ENCODE measurements around the gene EFL1.

The EFL1 gene

DNA sequence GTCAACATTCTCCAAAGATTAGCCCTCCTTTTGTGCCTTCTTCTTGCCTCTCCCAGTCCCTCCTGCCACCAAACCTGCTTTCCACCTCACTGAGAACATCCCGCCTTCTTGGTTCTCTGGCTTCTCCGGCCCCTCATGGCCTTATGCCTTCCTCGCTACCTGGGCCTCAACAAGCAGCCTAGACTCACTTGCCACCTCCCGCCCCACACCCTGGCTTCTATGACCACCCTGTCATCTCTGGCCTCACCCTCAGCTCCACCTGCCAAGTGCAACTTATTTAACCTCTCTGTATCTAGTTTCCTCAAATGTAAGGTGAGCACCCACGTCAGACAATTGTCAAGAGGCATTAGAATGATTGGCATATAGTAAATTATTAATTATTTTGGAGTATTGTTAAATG lies 147.9 kb downstream of the EFL1 start:
- DNase-seq = no peak

DNA sequence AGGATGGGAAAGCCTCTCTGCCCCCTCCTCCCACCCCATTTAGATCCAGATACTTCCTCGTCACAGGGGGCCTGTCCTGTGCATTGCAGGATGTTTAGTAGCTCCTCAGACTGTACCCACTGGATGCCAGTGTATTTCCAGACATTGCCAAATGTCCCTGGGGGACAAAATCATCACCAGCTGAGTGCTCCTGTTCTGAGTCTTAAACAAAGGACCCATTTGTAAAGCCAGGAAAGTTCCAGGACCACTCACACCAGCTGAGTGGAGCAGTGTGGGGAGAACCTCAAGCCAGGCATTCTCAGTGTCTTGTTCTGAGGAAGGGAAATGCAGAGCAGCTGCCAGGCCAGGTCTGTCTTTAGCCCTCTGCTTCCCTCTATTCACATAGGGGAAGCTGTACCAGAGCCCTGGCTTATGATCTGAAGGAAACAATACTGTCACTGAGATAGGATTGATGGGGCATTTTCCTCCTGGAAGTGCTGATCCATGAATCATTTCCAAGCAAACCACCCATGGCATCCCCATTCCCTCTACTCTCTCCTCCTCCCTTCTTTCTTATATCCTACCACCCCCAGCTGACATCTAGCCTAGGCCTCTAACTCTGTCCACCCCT lies 149.3 kb downstream of the EFL1 start:
- DNase-seq = no peak

DNA sequence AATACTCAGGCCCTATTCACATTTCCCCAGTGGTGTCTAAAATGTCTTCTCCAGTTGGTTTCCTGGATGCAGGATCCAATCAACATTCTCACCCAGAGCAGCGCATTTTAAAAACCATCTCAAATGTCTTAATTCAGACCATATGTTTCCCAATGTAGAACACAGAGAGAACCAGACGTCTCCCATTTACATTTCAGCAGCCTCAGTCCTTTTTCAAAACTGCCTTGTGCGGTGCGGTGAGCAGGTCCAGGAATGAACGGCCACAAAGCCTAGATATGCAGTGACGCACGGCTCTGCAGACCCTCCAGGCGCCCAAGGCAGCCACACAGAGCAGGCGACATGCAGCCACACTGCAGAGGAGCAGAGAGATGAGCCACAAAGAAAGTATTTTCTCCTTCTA lies 150.6 kb downstream of the EFL1 start:
- DNase-seq = no peak

DNA sequence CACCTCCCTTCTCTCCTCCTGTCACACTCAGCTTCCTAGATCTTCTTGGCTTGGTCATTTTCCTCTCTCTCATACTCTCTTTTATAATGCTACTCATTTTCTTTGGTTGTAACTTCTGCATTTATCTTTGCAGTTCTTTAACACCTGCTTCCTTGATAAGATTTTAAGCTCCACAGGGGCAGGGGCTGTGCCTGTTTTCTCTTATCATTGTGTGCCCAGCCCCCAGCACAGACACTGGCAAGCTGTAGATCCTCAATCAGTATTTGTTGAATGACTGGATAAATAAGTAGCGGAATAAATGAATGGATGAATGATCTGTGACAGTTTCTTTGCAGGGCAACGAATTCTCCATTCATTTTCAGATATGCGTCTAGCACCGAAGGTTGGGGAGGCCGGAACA lies 152.4 kb downstream of the EFL1 start:
- DNase-seq = no peak

DNA sequence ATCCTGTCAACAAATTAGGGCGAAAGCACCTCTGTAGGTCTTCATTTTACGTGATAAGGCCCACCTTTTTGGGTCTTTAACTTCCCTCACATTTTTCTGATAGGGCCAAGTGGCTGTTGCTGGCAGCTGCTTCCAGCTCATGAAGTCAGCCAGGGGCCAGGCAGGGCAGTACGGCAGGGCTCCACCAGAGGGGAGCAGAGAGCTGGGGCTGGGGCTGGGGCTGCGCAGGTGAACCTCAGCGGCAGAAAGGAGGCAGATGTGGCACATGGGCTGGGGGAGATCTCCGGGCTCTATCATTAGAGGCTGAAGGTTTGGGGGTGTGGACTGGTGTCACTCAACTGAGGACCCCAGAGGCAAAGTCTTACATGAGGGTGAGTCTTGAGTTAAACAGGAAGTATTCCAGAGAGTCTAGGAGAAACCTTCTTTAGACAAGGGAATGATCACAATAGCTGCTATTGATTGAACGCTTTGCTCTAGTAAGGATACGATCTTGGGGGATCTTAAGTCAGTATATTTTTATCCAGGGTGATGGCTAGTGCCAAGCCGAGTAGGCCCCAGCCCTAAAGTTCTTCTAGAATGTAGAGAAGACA lies 153.9 kb downstream of the EFL1 start:
- peak; percentile 89 for DNase-seq

DNA sequence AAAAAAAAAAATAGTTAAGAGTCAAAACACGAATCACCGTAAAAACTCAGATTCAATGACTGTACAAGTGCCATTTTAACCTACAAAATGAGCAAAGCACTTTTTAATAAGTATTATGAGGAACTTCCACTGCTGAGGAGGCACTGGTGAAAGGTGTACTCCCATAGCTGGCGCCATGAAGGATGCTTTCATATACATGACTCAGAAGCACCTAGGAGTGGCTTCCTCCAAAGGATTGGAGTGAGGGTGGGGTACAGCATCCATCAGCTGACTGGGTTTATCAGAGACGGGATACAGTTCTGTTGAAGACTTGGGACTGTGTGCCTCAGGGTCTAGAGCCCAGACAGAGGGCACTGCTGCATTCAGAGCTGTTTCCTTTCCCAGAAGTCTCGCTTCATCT lies 155.9 kb downstream of the EFL1 start:
- no peak for DNase-seq

DNA sequence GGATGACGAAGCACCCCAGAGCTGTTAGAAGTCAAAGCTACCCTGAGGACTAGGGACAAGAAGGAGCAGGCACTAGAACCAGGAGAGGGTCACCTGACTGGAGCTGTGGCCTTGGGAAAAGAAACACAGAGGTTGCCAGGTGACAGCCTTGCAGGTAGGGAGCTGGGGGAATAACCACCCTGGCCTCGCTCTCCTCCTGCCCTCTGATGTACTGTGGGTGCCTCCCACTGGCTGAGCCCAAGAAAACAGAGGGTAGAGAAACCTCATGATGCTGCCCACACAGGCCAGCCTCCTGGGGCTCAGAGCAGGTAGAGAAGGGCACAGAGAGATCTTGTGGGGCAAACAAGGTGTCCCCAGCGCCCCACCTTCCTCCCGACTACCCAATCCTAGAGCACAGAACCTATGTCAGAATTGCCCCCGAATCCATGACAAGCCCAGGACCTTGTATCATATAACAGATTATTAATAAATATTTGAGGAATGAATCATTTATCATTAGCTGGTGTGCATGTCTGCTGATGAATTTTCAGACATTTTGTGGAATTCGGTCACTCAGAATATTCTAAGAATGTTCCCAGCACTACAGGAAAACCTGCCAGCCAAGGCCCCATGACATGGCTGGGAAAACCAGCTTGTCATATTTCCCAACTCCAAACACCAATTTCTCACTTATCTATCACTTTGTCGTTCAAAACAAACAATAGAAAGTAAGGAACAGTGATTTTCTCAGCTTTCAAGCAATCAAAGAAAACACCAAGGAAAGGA lies 156.9 kb downstream of the EFL1 start:
- no peak for DNase-seq

DNA sequence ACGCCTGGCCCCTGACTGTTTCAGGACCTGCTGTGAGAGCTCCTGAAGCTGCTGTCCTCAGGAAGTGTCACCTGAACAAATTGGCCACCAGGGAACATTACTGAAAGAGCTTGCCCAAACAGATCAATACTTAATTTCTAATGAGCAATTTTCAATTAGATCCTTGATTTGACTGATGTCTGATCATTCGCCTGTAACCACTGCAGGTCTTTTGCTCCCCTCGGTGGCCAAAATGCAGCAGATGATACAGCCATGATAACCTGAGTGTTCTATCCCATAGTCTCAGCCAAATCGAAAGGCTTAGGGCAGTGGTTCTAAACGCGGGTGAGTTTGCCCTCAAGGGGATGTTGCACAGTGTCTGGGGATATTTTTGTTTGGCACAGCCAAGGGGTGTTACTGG lies 159.1 kb downstream of the EFL1 start:
- DNase-seq = no peak

DNA sequence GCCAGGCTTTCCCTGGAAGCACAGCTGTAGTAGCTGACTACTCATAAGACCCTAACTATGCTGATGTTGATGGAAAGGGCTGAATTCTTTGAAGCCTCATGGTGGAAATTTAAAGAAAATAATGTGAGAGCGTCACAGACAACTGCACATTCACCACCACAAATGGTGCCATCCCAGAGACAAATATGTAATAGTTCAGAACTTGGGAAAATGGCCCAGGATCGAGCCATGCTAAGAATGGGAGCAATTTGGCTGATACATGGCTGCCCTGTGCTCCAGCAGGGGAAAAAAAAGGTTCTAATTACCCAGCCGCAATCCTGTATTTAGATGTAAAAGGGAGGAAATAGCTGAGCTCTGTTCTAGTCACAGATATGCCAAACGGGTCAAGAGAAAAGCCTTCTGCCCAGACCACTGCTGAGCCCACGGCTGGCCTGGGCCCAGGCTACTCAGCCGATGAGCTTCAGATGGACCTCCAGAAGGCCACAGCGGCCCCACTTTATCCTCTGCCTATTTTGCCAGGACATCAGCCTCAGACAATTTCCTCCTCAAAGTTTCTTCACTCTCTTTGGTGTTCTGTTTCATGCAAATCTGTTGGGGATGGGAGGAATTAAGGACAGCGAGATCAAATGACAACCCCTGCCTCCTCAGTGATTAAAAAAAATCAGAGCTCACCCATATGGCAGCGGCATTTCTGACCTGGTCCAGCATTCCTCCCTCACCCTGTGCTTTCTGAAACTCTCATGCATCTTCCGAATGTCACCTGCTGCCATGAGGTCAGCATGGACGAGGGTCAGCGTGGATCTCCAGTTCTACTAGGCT lies 162.2 kb downstream of the EFL1 start:
- DNase-seq = no peak

DNA sequence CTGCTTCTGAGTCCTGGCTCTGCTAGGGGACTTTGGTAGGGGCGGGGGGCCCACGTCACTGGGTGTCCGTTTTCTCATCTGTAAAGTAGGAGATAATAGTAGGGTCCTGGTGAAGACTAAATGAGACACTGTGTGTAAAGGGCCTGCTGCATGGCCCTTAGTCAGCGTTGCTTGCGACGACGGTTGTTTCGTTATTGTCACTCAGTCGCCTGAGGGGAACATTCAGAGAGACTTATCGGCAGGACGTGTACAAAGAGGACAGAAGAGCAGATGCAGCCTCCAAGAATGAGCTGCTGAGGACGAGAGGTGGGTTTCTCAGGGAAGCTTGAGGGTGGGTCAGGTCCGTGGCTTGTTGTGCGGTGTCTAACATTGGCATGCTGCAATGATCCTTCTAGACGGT lies 163.9 kb downstream of the EFL1 start:
- DNase-seq = no peak

DNA sequence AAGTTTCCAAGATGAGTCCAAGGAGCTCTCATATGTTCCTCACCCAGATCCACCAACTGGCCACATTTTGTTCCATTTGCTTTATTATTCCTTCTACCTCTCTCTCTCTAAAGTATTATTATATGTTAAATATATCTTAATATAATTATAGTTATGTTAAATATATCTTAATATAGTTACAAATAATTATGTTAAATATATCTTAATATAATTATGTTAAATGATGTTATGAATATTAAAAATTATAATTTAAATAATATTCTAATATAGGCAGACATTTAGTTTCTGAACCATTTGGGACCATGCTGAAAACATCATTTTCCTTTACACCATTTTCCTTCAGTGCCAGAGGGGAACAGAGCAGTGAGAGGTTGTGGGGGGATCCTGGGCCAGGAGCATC lies 166.7 kb downstream of the EFL1 start:
- no peak for DNase-seq

DNA sequence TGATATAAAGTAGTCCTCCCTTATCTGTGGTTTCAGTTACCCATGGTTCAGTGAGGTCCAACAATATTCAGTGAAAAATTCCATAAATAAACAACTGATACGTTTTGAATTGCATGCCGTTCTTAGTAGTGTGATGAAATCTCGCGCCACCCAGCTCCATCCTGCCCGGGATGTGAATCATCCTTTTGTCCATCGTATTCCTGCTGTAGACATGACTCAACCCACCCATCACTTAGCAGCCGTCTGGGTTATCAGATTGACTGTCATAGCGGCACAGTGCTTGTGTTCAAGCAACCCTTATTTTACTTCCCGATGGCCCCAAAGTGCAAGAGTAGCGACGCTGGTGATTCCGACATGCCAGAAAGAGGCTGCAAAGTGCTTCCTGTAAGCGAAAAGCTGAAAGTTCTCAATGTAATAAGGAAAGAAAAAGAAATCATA lies 168.7 kb downstream of the EFL1 start:
- no peak for DNase-seq

DNA sequence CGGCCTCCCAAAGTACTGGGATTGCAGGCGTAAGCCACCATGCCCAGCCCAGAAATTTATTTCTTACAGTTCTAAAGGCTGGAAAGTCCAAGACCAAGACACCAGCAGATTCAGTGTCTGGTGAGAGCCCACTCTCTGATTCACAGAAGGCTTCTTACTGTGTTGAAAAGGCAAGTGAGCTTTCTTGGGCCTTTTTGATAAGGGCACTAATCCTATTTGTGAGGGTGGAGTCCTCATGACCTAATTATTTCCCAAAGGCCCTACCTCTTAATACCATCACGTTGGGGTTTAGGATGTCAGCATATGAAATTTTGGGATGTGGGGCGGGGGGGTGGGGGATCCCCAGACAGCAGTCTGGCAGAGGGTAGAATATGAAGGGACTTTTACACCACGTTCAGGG lies 169.2 kb downstream of the EFL1 start:
- DNase-seq = no peak

DNA sequence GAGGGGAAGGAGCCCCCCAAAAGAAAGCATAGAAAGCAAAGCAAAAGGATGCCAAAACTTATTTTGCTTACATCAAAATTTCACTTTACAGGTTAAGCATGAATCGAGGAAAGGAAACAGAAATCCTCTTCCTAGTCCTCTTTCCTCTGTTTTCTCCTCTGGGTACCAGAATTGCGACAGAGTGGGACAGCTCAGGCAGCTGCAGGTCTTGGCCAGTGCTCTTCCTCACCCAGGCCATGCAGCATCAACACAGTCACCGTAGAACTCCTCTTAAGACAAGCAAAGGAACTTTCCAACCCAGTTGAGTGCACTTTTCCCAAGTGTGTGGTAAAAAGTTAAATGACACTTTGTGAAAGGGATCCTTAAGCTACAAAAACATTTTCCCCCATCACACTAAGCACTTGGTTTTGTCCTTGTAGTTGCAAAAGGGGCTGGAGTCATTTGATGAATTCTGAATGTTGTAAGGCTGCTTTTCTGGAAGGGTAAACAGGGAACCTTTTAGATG lies 170.8 kb downstream of the EFL1 start:
- DNase-seq = no peak

DNA sequence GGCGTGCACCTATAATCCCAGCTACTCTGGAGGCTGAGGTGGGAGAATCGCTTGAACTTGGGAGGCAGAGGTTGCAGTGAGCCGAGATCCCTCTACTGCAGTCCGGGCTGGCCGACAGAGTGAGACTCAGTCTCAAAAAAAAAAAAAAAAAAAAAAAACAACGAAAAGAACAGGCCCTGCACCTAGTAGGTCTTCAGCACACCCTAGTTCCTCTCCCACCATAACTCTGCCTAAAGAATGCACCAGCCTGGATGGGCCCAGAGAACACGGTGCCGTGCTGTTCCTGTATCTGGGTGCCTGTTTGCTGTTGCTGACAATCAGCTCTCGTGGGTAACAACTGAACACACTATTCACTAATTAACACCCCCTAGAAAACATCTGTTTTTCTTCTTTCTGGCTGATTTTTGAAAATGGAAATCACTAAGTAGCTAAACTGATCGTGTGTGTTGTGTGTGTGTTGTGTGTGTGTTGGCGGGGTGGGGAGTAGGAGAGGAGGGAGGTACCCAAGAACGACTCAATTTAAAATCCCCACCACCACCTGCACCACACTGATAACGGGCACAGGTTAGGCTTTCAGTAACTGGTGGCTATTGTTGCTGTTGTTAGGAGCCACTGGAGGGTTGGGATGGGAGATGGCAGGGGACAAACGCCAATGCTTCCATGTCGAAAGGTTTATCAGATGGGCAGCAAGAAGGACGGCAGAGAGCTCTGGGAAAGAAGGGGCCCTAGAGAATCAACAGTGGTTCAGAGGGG lies 176.1 kb downstream of the EFL1 start:
- DNase-seq = no peak

DNA sequence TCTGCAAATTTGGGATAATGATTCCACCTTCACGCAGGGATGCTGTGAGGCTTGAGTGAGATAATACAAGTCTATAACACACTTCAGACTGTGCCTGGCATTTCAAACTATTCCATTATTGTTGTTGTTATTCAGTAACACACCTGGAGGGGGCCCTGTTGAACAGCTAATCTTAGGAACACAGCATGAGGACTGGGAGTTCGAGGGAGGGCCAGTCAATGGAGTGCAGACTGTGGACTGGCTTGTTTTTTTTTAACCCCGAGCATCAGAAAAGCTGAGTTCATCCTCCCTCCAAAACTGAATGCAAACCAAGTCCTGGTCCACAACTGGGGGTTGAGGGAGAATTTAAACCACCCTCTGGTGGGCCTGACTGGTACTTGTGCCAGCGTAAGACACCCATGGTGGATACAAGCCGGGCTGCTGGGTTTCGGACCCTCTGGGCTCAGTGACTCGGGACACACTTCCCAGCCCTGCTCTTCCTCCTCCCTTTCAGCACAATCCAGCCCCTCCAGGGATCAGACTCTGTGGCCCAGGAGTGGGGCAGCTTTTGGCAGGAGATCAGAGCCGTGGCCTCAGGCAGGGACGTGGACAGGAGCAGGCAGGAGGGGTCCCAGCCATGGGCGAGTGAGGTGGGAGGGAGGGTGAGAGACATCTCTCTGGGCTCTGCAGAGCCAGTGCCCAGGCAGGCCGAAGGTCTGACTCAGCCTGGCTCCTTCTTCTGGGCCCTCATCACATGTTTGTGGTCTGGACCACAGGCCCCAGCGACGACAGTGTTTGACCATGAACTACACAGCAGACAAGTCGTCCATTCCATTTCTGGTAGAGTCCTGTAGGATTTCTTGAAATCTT lies 180.4 kb downstream of the EFL1 start:
- DNase-seq = no peak

DNA sequence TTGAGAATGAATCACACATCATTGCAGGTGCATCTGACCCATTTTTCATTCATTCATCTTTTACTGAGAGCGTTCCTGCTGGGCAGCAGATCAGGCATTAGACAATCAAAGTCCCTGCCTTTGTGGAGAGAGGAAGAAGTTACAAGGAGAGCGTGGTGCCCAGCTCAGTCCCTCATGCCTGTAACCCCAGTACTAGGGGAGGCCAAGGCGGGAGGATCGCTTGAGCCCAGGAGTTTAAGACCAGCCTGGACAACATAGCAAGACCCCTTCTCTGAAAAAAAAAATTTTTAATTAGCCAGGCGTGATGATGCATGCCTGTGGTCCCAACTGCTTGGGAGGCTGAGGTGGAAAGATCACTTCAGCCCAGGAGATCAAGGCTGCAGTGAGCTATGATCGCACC lies 181.8 kb downstream of the EFL1 start:
- no peak for DNase-seq

All from stimulated activated CD8-positive, alpha-beta memory T cell treated with anti-CD3 and anti-CD28 coated beads, Interleukin-4, amount 100 ng/mL, for 48 hours (primary cell).